Left ventricle myocardium superior (tissue), 1 donor: ENCODE results near the gene RNF223. TPM values are rescaled to one million over a fixed set of nuclear protein-coding genes. Genes with fewer than 3 reads are reported as not detected.
"Not testable (repeated sequence)": the region's sequence is repeated elsewhere in the genome, so short reads cannot be mapped to it uniquely, and the experiment has no call there.

Experiments
- ATAC-seq: fragments of 200-7000 bp; cut with Tn5 transposase; one replicate; pipeline ENCODE4 v1.9.1; 2020; ENCODE audit warnings: mild to moderate bottlenecking, moderate library complexity
- DNase-seq: peaks from one replicate; pipeline ENCODE4 v3.0.0-alpha.2; 2020
- intact Hi-C: fragments of 100-400 bp; cut with micrococcal nuclease; formaldehyde crosslinking; loops from one replicate; pipeline ENCODE4 v1.11.0; 2022
- total RNA-seq: library from RNA; stranded (reverse); fragmentation: NEBNext Ultra II Directional; extraction: Animal tissue kit (Norgen Biotek cat#: 25700); gene quantifications from one replicate; pipeline ENCODE4 v1.2.1, GENCODE V29; 2021
- donor health status: DM: no; HTN: yes; CAD: no; lungs with severe emphysema.

The RNF223 gene
- total RNA-seq, 1 donor from 2014 or later = not detected

DNA sequence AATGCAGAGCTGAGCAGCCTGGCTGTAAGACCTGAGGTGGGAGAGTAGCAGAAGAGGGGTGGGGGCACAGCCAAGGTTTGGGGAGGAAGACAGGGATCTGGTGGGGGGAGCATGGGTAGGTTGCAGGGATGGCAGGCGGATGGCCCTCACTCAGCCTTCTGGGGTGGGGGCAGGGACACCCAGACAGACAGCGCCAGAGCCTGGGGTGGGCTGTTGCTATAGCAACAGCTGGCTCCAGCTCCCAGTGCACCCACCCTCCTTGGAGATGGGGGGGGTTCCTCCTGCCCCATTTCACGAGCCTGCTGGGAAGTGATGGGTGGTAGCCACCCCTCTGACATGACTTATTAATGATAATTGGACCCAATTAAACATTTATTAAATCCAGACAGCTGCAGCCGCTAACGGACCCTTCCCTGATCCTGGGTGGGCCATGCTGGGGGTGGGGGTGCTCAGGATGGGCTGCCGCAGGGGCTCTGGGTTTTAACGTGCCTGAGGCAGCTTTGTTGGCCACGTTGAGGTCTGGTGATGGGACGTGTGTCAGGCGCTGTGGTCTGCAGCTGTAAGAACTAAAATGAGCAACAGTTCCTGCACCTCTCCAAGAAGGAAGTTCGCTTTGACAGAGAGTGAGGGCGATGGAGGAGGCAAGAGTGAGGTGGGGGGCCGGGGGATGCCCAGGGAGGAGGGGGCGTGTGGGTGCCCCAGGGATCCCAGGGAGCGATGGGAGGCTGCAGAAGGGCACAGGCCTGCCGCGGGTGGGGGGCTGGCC lies 34.8 kb downstream of the RNF223 start:
- intact Hi-C loops = no loop called here
- ATAC-seq = no peak
- DNase-seq = no peak

DNA sequence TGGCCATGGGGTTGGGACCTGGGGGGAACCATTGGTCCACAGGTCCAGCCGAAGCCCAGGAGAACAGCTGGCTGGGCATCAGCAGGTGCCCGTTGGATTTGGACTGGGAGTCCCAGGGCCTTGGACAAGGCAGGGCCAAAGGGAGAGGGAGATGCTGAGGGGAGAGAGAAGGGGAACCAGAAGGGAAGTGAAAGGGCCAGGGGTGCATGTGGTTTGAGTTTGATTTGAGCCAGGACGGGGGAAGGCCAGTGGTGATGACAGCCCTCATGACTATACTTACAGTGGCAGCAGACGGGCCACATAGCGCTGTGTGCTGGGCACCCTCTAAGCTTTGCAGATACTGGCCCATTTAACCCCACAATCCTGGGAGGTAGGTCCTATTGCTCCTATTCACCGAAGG lies 35.4 kb downstream of the RNF223 start:
- intact Hi-C loops = no loop called here
- DNase-seq (no peak), ATAC-seq (no peak)

- no peak for DNase-seq
- intact Hi-C loops = no loop called here
- ATAC-seq = no peak
Measured at GRCh38 chr1:1037366-1038327, 36.5 kb downstream of the RNF223 start.

- no peak for DNase-seq
- intact Hi-C loops = no loop called here
- ATAC-seq = no peak
Measured at GRCh38 chr1:1035291-1035943, 38.7 kb downstream of the RNF223 start.

- ATAC-seq (peak; percentile 3), DNase-seq (no peak)
- intact Hi-C loops = no loop called here
Measured at GRCh38 chr1:1034439-1034781, 39.7 kb downstream of the RNF223 start.

DNA sequence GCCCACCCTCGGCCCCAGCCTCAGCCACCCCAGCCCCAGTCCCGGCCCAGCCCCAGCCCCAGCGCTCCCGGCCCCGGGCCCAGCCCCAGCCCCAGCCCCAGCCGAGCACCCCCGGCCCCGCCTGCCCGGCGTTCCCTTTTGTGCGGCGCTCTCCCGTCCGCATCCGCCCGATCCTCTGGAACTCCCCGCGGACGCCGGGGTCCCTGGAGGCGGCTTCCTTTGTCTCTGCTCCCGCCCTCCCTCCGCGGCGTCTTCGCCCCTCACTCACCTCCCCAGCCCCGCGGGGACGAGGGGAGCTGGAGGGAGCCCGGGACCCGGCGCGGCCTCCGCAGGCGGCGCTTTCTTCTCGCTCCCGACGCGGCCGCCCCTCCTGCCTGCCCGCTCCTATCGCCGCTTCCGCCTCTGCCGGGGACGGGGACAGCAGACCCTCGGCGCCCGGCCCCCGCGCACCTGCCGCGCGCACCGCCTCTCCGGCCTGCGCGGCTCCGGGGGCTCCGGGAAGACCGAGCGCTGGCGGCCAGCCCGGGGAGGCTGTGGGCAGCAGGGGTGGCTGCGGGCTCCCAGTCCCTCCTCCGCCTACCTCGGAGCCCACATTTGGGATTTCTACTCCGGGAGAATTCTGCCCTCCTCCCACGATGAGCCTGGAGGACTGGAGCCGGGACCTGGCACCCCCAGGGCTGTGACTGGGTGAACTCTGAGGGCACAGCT lies 40.2 kb downstream of the RNF223 start:
- ATAC-seq = no peak
- intact Hi-C loops = no loop called here
- DNase-seq = no peak

DNA sequence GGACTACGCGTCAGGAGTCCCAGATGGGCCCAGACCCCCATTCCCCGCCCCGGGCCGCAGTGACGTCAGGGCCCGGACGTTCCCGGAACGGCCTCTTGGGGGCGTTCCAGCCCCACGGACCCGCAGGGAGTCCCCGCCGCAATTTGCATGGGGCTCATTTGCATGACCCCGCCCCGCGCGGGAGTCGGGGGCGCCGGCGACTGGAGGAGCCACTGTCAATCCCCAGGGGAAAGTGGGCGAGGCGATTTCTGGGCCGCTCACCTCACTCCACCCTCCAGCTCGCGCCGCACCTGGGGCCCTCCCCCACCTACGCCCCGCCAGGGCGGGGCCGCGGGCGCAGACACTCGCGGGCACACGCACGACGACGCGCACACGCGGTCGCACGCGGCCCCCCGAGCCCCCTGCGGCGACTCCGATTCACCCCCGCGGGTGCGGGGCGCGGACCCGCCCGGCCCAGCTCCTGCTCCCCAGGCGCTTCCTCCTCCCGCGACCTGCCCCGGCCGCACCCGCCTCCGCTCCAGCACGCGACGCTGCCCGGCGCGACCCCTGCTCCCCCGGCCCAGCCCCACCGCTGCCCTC lies 41.0 kb downstream of the RNF223 start:
- peak; percentile 87 for ATAC-seq
- intact Hi-C loops = no loop called here
- DNase-seq = peak; percentile 87

- intact Hi-C loops = no loop called here
- peak; percentile 77 for ATAC-seq
- peak; percentile 55 for DNase-seq
Measured at GRCh38 chr1:1032424-1032823, 41.7 kb downstream of the RNF223 start.

DNA sequence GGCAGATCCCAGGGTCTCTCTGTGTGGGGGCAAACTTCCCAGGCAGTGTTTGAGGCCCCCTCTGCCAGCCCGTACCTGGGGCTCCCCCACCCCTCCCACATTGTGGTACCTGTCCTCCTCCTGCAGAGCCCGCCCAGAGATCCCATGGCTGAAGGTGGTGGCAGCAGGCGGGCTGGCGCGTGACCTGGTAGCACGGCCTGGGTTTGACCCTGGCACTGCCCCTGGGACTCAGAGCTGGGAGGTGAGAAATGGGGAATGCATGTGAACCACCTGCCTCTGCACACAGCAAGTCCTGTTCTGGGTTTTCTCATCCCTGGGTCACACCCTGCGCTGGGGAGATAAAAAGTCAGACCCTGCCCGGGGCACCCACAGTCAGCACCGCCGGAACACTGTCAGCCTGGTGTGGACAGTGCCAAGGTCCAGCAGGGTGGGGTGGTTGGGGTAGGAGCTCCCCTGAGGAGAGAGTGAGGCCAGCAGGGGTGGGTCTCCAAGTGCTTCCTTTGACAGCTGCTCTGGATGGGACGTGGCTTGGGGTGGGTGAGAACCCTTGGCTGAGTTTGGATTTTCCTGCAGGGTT lies 42.4 kb downstream of the RNF223 start:
- DNase-seq = no peak
- intact Hi-C loops = no loop called here
- no peak for ATAC-seq

DNA sequence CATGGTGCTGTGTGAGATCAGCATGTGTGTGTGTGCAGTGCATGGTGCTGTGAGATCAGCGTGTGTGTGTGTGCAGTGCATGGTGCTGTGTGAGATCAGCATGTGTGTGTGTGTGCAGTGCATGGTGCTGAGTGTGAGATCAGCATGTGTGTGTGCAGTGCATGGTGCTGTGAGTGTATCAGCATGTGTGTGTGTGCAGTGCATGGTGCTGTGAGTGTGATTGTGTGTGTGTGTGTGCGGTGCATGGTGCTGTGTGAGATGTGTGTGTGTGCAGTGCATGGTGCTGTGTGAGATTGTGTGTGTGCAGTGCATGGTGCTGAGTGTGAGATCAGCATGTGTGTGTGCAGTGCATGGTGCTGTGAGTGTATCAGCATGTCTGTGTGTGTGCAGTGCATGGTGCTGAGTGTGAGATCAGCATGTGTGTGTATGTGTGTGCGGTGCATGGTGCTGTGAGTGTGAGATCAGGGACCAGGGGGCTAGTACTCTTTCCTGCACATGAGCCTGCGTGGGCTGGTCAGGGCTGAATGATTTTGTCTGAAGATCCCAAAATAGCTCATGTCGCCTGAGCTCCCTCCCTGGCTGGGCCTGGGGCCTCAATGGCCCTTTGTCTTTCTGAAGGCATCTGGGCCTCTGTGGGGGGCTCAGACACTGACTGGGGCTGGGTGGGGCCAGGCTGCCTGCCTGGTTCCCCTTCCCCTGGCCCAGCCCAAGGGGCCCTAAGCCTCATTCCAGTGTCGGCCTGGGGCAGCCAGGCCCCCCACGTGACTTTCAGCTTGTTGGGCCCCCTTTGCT lies 43.0 kb downstream of the RNF223 start:
- DNase-seq, intact Hi-C loops, ATAC-seq: not testable (repeated sequence)

DNA sequence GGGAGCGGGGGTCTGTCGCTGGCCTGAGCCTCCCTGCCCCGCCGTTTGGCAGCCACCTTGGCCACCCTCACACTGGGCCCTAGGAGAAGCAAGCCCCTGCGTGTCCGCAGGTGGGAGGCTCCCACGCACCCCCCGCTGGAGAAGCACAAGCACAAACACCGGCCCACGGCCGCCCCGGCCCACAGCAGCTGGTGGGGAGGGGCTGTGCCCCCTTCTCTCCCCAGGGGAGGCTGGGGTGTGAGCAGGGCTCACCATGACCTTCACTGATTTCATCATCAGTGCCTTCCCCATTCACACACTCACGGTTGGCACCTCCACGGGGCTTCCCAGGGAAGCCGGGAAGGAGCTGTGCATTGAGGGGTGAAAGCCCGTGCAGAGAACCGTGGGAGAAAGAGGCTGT lies 46.3 kb downstream of the RNF223 start:
- intact Hi-C loops = no loop called here
- ATAC-seq (no peak), DNase-seq (no peak)

GRCh38 chr1:1026599-1027413 lies 47.3 kb downstream of the RNF223 start:
- DNase-seq (no peak), ATAC-seq (no peak)
- intact Hi-C loops = no loop called here

- no peak for ATAC-seq
- no peak for DNase-seq
- intact Hi-C loops = no loop called here
Measured at GRCh38 chr1:1025730-1026129, 48.4 kb downstream of the RNF223 start.

GRCh38 chr1:1024771-1025699 lies 49.1 kb downstream of the RNF223 start:
- no peak for DNase-seq
- ATAC-seq = peak; percentile 35
- intact Hi-C loops = no loop called here

GRCh38 chr1:1024149-1024770 lies 49.8 kb downstream of the RNF223 start:
- ATAC-seq = no peak
- no peak for DNase-seq
- intact Hi-C loops = no loop called here

GRCh38 chr1:1023700-1024099 lies 50.4 kb downstream of the RNF223 start:
- intact Hi-C loops = no loop called here
- no peak for DNase-seq
- ATAC-seq = no peak
